ES-I3 (cell line): Measurements from ENCODE around the gene MSH3.
"Not testable (repeated sequence)": the region's sequence is repeated elsewhere in the genome, so short reads cannot be mapped to it uniquely, and the experiment has no call there.

ENCODE experiments used
- H3K36me3 ChIP-seq: 2 replicates; pipeline ENCODE4 v1.6.1; 2013; ENCODE audit warnings: mild to moderate bottlenecking, low read length, control low read depth, moderate library complexity; ENCODE audit not compliant: insufficient read depth
- H3K4me1 ChIP-seq: 2 replicates; pipeline ENCODE4 v1.6.1; 2013; ENCODE audit warnings: mild to moderate bottlenecking, control low read depth, low read length; ENCODE audit not compliant: insufficient read depth
- H3K9ac ChIP-seq: 2 replicates; pipeline ENCODE4 v1.6.1; 2013; ENCODE audit warnings: low read depth, mild to moderate bottlenecking, low read length, moderate library complexity
- H3K9me3 ChIP-seq: 2 replicates; pipeline ENCODE4 v1.6.1; 2013; ENCODE audit warnings: mild to moderate bottlenecking, low read length, moderate library complexity; ENCODE audit not compliant: control insufficient read depth, insufficient read depth

The MSH3 gene

GRCh38 chr5:80738466-80738865 is 84.0 kb downstream of the MSH3 start:
- peaks cover 3% of the 10 kb centered on the region; the same call in 1 of the 2 replicates for H3K36me3 ChIP-seq
- no peaks in the 10 kb centered on the region; the same call in 1 of the 2 replicates for H3K4me1 ChIP-seq
- no peak overlapping the region for H3K9ac ChIP-seq
- no peaks in the 10 kb centered on the region for H3K9me3 ChIP-seq

- peaks cover 3% of the 10 kb centered on the region; the same call in 1 of the 2 replicates for H3K36me3 ChIP-seq
- no peaks in the 10 kb centered on the region for H3K9me3 ChIP-seq
- no peak overlapping the region for H3K9ac ChIP-seq
- H3K4me1 ChIP-seq: no peaks in the 10 kb centered on the region; the same call in 1 of the 2 replicates
Measured at GRCh38 chr5:80739057-80739456, 84.6 kb downstream of the MSH3 start.

GRCh38 chr5:80739496-80739895 is 85.0 kb downstream of the MSH3 start:
- peaks cover 3% of the 10 kb centered on the region; the same call in 1 of the 2 replicates for H3K36me3 ChIP-seq
- H3K9ac ChIP-seq: no peak overlapping the region
- H3K4me1 ChIP-seq: no peaks in the 10 kb centered on the region; the same call in 1 of the 2 replicates
- H3K9me3 ChIP-seq: no peaks in the 10 kb centered on the region

GRCh38 chr5:80739898-80740297 is 85.4 kb downstream of the MSH3 start:
- H3K9ac ChIP-seq: no peak overlapping the region
- H3K36me3 ChIP-seq: peaks cover 3% of the 10 kb centered on the region; the same call in 1 of the 2 replicates
- no peaks in the 10 kb centered on the region; the same call in 1 of the 2 replicates for H3K4me1 ChIP-seq
- no peaks in the 10 kb centered on the region for H3K9me3 ChIP-seq

- H3K9me3 ChIP-seq, H3K9ac ChIP-seq, H3K36me3 ChIP-seq, H3K4me1 ChIP-seq: not testable (repeated sequence)
Measured at GRCh38 chr5:80740488-80740887, 86.0 kb downstream of the MSH3 start.

- no peaks in the 10 kb centered on the region; the same call in 1 of the 2 replicates for H3K4me1 ChIP-seq
- peaks cover 3% of the 10 kb centered on the region; the same call in 1 of the 2 replicates for H3K36me3 ChIP-seq
- H3K9ac ChIP-seq: no peak overlapping the region
- no peaks in the 10 kb centered on the region for H3K9me3 ChIP-seq
Measured at GRCh38 chr5:80740999-80741398, 86.5 kb downstream of the MSH3 start.

GRCh38 chr5:80744149-80744548 is 89.7 kb downstream of the MSH3 start:
- H3K9me3 ChIP-seq: no peaks in the 10 kb centered on the region
- H3K4me1 ChIP-seq: peaks cover 10% of the 10 kb centered on the region; the same call in 1 of the 2 replicates
- H3K9ac ChIP-seq: no peak overlapping the region
- H3K36me3 ChIP-seq: peaks cover 3% of the 10 kb centered on the region; the same call in 1 of the 2 replicates

- Histone ChIP-seq H3K36me3 (peaks cover 3% of the 10 kb centered on the region; the same call in 1 of the 2 replicates), H3K4me1 (peaks cover 10% of the 10 kb centered on the region; the same call in 1 of the 2 replicates), H3K9ac (no peak overlapping the region), H3K9me3 (no peaks in the 10 kb centered on the region)
Measured at GRCh38 chr5:80745490-80745889, 91.0 kb downstream of the MSH3 start.

- H3K36me3 ChIP-seq: peaks cover under 1% of the 10 kb centered on the region; the same call in 1 of the 2 replicates
- no peaks in the 10 kb centered on the region for H3K9me3 ChIP-seq
- H3K4me1 ChIP-seq: peaks cover 10% of the 10 kb centered on the region; the same call in 1 of the 2 replicates
- no peak overlapping the region for H3K9ac ChIP-seq
Measured at GRCh38 chr5:80747922-80748321, 93.5 kb downstream of the MSH3 start.

- Histone ChIP-seq H3K36me3 (no peaks in the 10 kb centered on the region), H3K9ac (no peak overlapping the region), H3K4me1 (peaks cover 20% of the 10 kb centered on the region), H3K9me3 (no peaks in the 10 kb centered on the region)
Measured at GRCh38 chr5:80752427-80752826, 98.0 kb downstream of the MSH3 start.

GRCh38 chr5:80753712-80754111 is 99.3 kb downstream of the MSH3 start:
- Histone ChIP-seq H3K36me3 (no peaks in the 10 kb centered on the region), H3K4me1 (peaks cover 13% of the 10 kb centered on the region), H3K9me3 (no peaks in the 10 kb centered on the region), H3K9ac (no peak overlapping the region)

- H3K9me3 ChIP-seq: no peaks in the 10 kb centered on the region
- peaks cover 13% of the 10 kb centered on the region for H3K4me1 ChIP-seq
- H3K36me3 ChIP-seq: no peaks in the 10 kb centered on the region
- no peak overlapping the region for H3K9ac ChIP-seq
Measured at GRCh38 chr5:80754900-80755299, 100.4 kb downstream of the MSH3 start.

- H3K9ac ChIP-seq: no peak overlapping the region
Measured at GRCh38 chr5:80755626-80756025, 101.2 kb downstream of the MSH3 start.

GRCh38 chr5:80756292-80756691 is 101.8 kb downstream of the MSH3 start:
- H3K9me3 ChIP-seq: no peaks in the 10 kb centered on the region
- peaks cover 18% of the 10 kb centered on the region for H3K4me1 ChIP-seq
- H3K36me3 ChIP-seq: no peaks in the 10 kb centered on the region
- H3K9ac ChIP-seq: no peak overlapping the region

More at GRCh38 chr5:80755626-80756025, 101.2 kb downstream of the MSH3 start:
- Histone ChIP-seq H3K36me3 (no peaks in the 10 kb centered on the region), H3K4me1 (peaks cover 14% of the 10 kb centered on the region), H3K9me3 (no peaks in the 10 kb centered on the region)

- H3K9ac ChIP-seq: no peak overlapping the region
Measured at GRCh38 chr5:80757290-80757689, 102.8 kb downstream of the MSH3 start.

More at GRCh38 chr5:80757290-80757689, 102.8 kb downstream of the MSH3 start:
- no peaks in the 10 kb centered on the region for H3K9me3 ChIP-seq
- H3K4me1 ChIP-seq: peaks cover 18% of the 10 kb centered on the region
- no peaks in the 10 kb centered on the region for H3K36me3 ChIP-seq
